ENCODE results near the gene MSI2. TPM values are rescaled to one million over a fixed set of nuclear protein-coding genes. Genes with fewer than 3 reads are reported as not detected.
A peak's percentile ranks its signal among the peaks of the same experiment; 100 is the strongest.
"Not testable (repeated sequence)": the region's sequence is repeated elsewhere in the genome, so short reads cannot be mapped to it uniquely, and the experiment has no call there.

Gene MSI2
- total RNA-seq, 2 donors from 2014 or later = 53.1 to 74.0 TPM

GRCh38 chr17:57294629-57295501 is 38.5 kb downstream of the MSI2 start:
- Histone ChIP-seq H3K27me3 (replicated peaks; ENCODE audit: insufficient read depth) (no peaks in the 10 kb centered on the region), H3K4me1 (replicated peaks) (peaks cover 4% of the 10 kb centered on the region), H3K36me3 (no peaks in the 10 kb centered on the region), H3K9me3 (no peaks in the 10 kb centered on the region), H3K27ac (no peak overlapping the region), H3K4me3 (no peak overlapping the region)
- TF ChIP-seq POLR2AphosphoS5 (IDR thresholded peaks at IDR 0.05) (no peak), CTCF (IDR thresholded peaks at IDR 0.05) (no peak), POLR2A (IDR thresholded peaks at IDR 0.05) (no peak)
- no peak for DNase-seq (ENCODE audit: low spot score)
- intact Hi-C loops (cut with DNase I) = no loop called here
- 66% methylated on average over 10 of the region's 10 CpGs for WGBS

GRCh38 chr17:57295526-57296023 is 39.3 kb downstream of the MSI2 start:
- WGBS = 23% methylated on average over 5 of the region's 5 CpGs
- no peak overlapping the region for H3K4me3 ChIP-seq
- intact Hi-C loops (cut with DNase I) = no loop called here
- TF ChIP-seq CTCF (IDR thresholded peaks at IDR 0.05) (no peak), POLR2AphosphoS5 (IDR thresholded peaks at IDR 0.05) (no peak), POLR2A (IDR thresholded peaks at IDR 0.05) (no peak)
- no peaks in the 10 kb centered on the region for H3K36me3 ChIP-seq
- no peak for DNase-seq (ENCODE audit: low spot score)
- no peaks in the 10 kb centered on the region for H3K27me3 ChIP-seq (replicated peaks; ENCODE audit: insufficient read depth)
- peak overlapping the region in 1 of 2 donors; percentile 2 for H3K27ac ChIP-seq
- no peaks in the 10 kb centered on the region for H3K9me3 ChIP-seq
- peaks cover 4% of the 10 kb centered on the region for H3K4me1 ChIP-seq (replicated peaks)

GRCh38 chr17:57296231-57296630 is 39.9 kb downstream of the MSI2 start:
- intact Hi-C loops (cut with DNase I) = no loop called here
- TF ChIP-seq POLR2AphosphoS5 (IDR thresholded peaks at IDR 0.05) (no peak), POLR2A (IDR thresholded peaks at IDR 0.05) (no peak), CTCF (IDR thresholded peaks at IDR 0.05) (no peak)
- peaks cover 4% of the 10 kb centered on the region for H3K4me1 ChIP-seq (replicated peaks)
- no peak overlapping the region for H3K4me3 ChIP-seq
- H3K27me3 ChIP-seq (replicated peaks; ENCODE audit: insufficient read depth) = no peaks in the 10 kb centered on the region
- DNase-seq (ENCODE audit: low spot score) = no peak
- no peaks in the 10 kb centered on the region for H3K36me3 ChIP-seq
- H3K9me3 ChIP-seq = no peaks in the 10 kb centered on the region
- 48% methylated on average over 4 of the region's 4 CpGs for WGBS
- no peak overlapping the region for H3K27ac ChIP-seq

- Histone ChIP-seq H3K9me3 (no peaks in the 10 kb centered on the region), H3K4me1 (replicated peaks) (peaks cover 4% of the 10 kb centered on the region), H3K27ac (no peak overlapping the region), H3K4me3 (no peak overlapping the region), H3K36me3 (no peaks in the 10 kb centered on the region), H3K27me3 (replicated peaks; ENCODE audit: insufficient read depth) (no peaks in the 10 kb centered on the region)
- no peak for DNase-seq (ENCODE audit: low spot score)
- TF ChIP-seq POLR2AphosphoS5 (IDR thresholded peaks at IDR 0.05) = no peak
- no peak for TF ChIP-seq POLR2A (IDR thresholded peaks at IDR 0.05)
- TF ChIP-seq CTCF (IDR thresholded peaks at IDR 0.05) = no peak
- intact Hi-C loops (cut with DNase I) = no loop called here
- WGBS = 94% methylated on average over 7 of the region's 7 CpGs
These were observed 42.9 kb downstream of the MSI2 start for GRCh38 chr17:57299176-57299575.

- H3K4me1 ChIP-seq (replicated peaks); DNase-seq (ENCODE audit: low spot score); H3K9me3 ChIP-seq; H3K27ac ChIP-seq; H3K4me3 ChIP-seq; H3K27me3 ChIP-seq (replicated peaks; ENCODE audit: insufficient read depth); intact Hi-C loops (cut with DNase I); H3K36me3 ChIP-seq: not testable (repeated sequence)
- 98% methylated on average over 7 of the region's 7 CpGs for WGBS
These were observed 44.3 kb downstream of the MSI2 start for GRCh38 chr17:57300592-57300991.
